NCI-H748 (cell line): ENCODE measurements around the gene TSTD1.
"Not testable (repeated sequence)": the region's sequence is repeated elsewhere in the genome, so short reads cannot be mapped to it uniquely, and the experiment has no call there.

Experiments
- DNase-seq: peaks from one replicate; lab custom pipeline; 2025; ENCODE audit not compliant: unreplicated experiment; lab: John Stamatoyannopoulos, UW

TSTD1 gene

DNA sequence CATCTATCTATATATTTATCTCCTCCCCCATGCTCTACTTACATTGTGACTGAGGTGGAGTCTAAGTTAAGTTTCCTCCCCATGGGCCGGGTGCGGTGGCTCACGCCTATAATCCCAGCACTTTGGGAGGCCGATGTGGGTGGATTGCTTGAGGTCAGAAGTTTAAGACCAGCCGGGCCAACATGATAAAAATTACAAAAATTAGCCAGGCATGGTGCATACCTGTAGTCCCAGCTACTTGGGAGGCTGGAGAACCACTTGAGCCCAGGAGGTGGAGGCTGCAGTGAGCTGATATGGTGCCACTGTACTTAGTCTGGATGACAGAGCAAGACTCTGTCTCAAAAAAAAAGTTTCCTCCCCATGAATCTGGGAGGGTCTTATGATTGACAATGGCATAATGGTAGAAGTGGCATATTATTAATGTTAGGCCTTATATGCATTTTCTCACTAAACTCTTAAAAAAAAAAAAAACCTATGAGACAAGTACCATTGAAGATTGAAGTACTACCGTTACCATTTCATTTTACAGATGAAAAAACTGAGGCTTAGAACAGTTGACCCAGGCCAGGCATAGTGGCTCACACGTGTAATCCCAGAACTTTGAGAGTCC is 29.1 kb downstream of the TSTD1 start:
- no peak for DNase-seq

DNA sequence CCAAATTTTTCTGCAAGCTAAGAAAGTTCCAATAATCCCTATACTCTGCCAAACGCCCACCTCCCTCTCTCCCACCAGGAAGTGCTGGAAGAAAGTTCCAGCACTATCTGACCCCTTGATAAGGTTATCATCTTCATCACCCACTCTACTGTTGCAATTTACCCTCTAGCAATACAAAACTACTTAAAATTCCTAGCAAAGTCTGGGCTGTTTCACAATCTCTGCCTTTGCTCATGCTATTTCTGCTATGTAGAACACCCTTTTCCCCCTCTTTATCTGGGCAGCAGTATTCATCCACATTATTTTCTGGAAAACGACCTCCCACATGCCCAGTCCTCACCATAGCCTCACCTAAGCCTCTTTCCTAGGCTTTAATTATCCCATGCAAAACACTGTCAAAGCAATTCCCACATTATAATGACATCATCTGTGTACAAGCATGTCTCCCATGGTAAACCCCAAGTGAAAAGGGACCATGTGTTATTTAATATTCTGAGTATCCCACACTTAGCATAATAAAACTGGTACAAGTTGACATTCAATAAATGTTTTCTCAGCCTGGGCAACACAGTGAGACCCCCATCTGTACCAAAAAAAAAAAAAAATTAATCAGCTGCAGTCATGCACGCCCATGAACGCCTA is 29.8 kb downstream of the TSTD1 start:
- no peak for DNase-seq

DNA sequence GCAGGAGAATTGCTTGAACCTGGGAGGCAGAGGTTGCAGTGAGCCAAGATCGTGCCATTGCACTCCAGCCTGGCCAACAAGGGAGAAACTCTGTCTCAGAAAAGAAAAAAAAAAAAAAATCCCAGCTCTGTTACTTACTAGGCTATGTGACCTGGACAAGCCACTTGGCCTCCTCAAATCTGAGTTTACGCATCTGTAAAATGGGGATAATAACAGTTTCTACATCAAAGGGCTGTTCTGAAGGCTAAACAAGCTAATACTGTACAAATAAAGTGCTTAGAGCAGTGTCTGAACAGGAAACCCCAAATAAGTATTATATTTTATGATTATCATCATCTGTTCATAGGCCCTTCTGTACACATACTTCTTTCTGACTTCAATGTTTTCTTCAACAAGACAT is 31.4 kb downstream of the TSTD1 start:
- no peak for DNase-seq

DNA sequence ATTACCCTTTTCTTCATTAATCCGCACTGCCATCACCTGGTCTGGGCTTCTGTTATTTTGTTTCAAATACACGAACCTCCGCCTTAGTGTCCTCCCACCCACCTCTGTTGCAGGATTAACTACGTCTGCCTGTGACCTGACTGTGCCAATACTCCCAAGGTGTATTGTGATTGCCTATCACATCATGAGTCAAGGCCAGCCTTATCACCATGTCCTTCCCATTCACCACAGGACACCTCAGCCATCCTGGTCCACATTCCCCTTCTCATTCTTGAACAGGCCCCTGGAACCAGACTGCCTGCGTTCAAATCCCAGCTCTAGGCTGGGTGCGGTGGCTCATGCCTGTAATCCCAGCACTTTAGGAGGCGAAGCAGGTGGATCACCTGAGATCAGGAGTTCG is 32.2 kb downstream of the TSTD1 start:
- DNase-seq, result no peak

DNA sequence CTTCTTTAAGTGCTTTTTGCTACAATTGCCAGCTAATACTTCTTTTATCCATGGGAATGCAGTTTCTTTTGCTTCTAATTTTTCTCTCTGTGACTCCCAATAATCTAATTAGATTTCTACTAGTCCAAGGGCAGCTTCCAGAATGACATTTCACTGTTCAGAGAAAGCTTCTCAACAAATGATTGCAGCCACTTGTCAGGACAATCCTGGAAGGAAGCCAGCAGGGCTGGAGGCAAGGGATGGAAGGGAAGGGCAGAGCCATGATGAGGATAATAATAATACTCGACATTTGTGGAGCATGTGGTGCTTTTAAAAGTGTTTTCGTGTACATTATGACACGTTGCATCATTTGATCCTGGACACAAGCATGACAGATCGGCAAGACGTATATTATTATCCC is 37.2 kb downstream of the TSTD1 start:
- no peak for DNase-seq

DNA sequence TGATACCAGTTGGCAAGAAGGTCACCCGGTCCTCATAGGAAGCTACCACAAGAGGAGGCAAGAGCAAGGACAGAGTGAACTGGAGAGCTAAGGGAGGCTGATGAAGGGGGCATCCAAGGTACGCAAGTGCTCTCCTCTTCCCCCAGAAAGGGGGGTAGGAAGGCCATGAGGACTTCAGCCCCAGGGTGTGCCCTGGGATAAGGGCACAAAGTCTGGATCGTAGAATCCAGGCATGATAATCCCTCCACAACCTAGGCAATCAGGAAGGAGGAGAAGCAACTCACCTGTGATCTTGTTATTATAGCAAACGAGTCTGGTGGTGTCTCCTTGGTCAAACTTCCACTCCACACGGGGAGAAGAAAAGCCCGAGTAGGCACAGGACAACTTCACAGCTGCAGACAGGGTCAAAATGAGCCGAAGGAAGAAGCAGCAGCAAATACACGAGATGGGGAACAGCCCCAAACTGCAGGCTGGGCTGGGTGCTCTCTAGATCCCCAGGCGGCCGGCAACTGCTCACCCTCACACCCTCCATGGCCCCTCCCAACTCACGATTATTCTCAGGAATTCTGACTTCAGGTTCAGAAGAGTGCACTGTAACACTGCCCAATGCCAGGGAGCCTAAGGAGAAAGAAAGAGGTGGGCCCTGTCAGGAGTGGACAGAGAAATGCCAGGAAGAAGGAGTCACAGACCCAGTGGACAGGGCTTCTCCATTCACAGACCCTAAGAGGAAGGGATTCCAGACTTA is 37.9 kb downstream of the TSTD1 start:
- no peak for DNase-seq

DNA sequence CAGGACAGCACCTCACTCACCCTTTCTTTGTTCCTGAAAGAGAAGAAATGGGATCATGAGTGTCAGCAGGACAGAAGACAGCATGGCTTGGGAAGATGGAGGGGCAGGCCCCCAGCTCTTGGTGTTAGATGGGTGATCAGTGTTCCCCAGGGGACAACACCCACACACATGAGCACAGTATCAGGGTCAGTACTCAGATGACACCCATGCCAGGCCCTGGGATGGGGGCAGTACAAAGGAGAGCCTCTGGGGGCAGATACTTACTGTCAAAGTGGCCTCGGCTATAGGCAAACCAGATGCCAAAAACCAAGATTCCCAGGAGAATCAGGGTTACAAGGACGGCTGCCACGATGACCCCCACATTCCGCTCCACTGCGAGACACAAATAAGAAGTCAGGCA is 39.4 kb downstream of the TSTD1 start:
- DNase-seq, result no peak

DNA sequence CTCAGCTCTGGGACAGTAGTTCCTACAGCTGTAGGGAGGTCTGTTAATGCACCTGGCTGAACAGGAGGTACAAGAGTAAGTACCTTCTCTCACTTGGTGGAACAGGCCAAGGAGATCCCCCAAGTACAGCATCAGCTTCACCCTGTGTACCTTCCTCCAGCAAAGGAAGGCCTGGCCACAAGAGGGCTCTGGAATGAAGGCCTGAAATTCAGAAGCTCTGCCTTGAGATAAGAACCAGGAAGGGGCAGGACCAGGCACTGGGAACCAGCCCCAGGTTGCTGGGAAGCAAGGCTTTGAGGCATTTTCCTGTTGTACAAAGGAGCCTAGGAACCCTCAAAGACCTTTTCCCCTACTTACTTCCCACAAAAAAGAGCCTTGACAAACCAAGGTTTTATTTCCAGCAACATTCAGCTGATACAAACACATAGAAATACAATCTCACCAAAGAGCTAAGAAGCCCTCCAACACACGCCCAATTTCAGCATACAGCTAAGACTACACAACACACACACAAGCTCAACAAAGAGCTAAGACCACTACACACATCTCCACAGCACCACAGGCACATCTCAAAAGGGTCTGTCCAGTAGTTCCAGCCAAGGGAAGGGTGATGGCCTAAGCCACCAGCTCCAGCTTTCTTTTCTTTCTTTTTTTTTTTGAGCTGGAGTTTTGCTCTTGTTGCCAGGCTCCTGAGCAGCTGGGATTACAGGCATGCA is 41.3 kb downstream of the TSTD1 start:
- peak; percentile 24 for DNase-seq

DNA sequence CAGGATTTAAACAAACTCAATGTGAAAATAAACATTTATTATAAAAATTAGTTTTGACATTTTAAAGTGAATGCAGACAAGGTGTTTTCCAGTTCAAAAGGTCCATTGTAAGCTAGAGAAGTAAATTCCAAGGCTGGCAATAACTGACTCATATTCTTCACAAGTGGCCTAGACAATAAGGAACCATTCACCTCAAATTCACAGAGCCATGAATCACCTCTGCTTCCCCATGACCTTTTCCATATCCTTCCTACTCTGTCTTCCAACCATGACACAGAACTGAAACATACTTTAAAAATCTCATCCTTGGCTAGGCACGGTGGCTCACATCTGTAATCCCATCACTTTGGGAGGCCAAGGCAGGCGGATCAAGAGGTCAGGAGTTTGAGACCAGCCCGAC is 42.6 kb downstream of the TSTD1 start:
- DNase-seq, result no peak

DNA sequence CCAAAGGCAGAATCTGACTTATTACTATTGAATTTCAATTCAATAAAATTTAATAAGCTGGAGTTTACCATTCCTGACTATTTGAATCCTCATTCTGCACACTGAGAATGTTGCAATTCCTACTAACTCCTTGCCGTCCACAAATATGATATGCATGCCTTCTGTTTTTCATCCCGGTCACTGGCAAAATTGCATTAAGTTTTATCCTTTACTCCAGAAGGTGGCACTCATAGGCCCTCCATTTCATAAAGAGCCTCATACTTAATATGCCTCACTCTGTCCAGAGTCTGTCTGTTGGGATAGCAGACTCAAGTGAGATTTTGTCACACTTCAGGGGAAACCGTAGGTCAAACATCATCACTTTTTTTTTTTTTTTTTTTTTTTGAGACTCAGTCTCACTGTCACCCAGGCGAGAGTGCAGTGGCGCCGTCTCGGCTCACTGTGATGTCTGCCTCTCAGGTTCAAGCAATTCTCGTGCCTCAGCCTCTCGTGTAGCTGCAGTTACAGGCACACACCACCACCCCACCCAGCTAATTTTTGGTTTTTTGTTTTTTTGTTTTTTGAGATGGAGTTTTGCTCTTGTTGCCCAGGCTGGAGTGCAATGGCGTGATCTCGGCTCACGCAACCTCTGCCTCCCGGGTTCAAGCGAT is 45.1 kb downstream of the TSTD1 start:
- peak; percentile 29 for DNase-seq

DNA sequence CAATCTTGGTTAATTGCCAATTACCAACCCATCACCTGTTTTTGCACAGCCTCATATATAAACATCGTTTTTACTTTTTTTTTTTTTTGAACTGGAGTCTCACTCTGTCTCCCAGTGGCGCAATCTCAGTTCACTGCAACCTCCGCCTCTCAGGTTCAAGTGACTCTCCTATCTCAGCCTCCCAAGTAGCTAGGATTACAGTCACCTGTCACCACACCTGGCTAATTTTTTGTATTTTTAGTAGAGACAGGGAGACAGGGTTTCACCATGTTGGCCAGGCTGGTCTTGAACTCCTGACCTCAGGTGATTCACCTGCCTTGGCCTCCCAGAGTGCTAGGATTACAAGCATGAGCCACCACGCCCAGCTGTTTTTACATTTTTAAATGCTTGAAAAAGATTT is 46.7 kb downstream of the TSTD1 start:
- DNase-seq, result not testable (repeated sequence)
